ENCODE data around the gene SDK1.

SDK1 gene

DNA sequence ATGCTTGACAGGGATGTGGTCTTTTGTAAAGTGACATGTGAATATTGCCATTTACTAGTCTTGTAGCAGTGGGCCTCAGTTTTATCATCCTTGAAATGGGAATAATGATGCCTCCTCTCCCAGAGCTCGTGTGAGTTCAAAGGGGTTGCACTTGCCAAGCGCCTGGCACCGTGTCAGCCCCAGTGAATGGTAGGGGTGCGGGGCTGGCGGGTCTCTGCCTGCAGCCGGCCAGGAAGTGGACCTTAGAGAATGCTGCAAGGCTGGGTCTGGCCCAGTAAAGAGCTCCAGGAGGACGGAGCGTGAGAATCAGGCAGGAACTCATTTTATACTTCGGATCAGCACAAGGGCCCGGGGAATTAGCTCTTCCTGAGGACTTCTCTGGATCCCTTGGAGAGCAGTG is 856.6 kb downstream of the SDK1 start:
- TF ChIP-seq, protein P1, sequence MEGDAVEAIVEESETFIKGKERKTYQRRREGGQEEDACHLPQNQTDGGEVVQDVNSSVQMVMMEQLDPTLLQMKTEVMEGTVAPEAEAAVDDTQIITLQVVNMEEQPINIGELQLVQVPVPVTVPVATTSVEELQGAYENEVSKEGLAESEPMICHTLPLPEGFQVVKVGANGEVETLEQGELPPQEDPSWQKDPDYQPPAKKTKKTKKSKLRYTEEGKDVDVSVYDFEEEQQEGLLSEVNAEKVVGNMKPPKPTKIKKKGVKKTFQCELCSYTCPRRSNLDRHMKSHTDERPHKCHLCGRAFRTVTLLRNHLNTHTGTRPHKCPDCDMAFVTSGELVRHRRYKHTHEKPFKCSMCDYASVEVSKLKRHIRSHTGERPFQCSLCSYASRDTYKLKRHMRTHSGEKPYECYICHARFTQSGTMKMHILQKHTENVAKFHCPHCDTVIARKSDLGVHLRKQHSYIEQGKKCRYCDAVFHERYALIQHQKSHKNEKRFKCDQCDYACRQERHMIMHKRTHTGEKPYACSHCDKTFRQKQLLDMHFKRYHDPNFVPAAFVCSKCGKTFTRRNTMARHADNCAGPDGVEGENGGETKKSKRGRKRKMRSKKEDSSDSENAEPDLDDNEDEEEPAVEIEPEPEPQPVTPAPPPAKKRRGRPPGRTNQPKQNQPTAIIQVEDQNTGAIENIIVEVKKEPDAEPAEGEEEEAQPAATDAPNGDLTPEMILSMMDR (conservative IDR thresholded peaks at IDR 0.05; ENCODE audit: low read depth): no peak
- DNase-seq (ENCODE audit: low spot score): no peak
- no peak overlapping the region for H3K27ac ChIP-seq
- ChIA-PET POLR2A (ENCODE audit: low non-redundant PET) (no interaction called here), CTCF (no interaction called here)

DNA sequence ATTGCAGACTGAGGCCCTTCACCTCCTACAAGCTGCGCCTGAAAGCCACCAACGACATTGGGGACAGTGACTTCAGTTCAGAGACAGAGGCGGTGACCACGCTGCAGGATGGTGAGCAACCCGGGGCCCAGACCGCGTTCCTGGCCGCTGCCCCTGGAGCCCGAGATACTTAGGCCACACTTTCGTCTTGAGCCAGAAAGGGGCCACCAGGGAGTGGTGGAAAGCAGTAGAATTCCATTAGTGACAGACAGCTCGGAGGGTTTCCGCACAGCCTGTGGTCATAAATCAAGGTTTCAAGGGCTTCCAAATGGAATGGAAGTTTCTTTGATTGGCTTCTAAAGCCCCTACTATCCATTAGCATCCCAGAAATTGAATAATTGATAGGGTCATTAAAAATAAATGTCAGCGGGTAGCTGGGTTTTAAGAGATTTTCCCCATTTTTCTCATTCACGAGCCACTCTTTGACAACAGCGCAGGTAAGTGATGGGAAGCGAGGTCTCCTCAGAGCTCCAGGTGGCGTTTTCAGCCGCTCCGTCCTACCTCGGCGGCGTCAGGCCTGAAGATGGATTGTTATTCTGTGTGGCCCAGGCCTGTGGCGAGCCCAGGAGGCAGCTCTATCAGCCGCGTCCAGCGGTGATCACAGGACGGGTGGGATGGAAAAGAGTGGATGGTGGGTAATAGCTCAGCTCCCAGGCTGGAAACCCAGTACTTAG is 857.5 kb downstream of the SDK1 start:
- no peak for DNase-seq (ENCODE audit: low spot score)
- TF ChIP-seq, protein P1 (conservative IDR thresholded peaks at IDR 0.05; ENCODE audit: low read depth): no peak
- CTCF ChIA-PET: interaction anchor here (0.5 to 0.9 kb wide), 3 partner anchors 32 to 211 kb away, joined by 3 to 5 read pairs (median 3); no protein-coding TSS in a partner anchor
- POLR2A ChIA-PET (ENCODE audit: low non-redundant PET): no interaction called here
- peak overlapping the region; percentile 65; the same call in 1 of the 2 replicates for H3K27ac ChIP-seq

DNA sequence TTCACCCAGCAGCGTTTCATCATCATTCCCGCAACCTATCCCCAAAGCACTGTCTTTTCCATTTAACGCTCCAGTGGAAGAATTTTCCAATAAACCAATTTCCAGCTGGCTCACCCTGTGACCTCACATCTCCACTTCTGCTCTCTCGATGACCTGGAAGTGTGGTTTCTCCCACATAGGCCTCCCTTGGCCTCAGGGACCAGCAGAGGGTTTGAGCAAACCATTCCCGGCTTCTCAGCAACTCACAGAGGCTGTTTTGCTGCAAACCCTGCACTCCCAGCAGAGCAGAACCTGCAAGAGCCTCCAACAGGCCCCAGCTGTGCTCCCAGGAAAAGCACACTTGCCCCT is 858.1 kb downstream of the SDK1 start:
- CTCF ChIA-PET: interaction anchor here (0.5 to 0.9 kb wide), 4 partner anchors 32 to 512 kb away, joined by 3 to 5 read pairs (median 4); no protein-coding TSS in a partner anchor
- POLR2A ChIA-PET (ENCODE audit: low non-redundant PET): no interaction called here
- peak overlapping the region; percentile 65 for H3K27ac ChIP-seq
- TF ChIP-seq, protein P1 (conservative IDR thresholded peaks at IDR 0.05; ENCODE audit: low read depth): no peak
- DNase-seq (ENCODE audit: low spot score): no peak

DNA sequence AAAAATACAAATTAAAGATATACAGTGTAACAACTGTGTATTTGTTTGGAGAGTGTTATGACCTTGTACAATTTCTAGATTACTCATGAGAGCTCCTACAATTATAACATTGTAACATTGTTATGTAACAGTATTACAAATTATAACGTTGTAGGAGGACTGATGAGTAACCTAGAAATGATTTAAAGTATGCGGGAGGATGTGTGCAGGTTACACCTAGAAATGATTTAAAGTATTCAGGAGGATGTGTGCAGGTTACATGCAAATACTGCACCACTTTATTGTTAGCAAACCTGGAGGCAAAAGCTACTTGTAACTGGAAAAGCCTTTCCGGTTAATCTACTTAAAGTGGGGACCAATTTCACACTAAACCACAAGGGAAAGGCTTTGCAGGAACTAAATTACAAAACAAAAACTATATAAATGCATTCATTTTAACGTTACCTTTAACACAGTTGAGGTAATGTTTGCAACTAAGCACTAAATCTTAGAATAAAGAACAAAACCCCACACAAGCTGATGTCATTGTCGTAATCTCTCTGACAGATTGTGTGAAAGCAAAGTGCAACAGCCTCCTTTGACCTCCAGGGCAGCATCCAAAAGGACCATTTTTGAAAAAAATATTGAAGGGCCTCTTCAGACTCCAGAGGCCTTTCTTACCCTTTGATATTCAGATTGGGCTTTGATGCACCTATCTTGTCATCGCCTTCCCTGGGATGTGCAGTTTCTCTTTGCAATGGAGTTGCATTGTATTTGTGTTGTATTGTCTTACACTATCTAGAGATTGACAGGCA is 858.9 kb downstream of the SDK1 start:
- peak; percentile 82 for DNase-seq (ENCODE audit: low spot score)
- ChIA-PET CTCF (interaction anchor here (0.6 to 0.9 kb wide), 2 partner anchors 121 to 511 kb away, joined by 5 read pairs; no protein-coding TSS in a partner anchor), POLR2A (ENCODE audit: low non-redundant PET) (no interaction called here)
- TF ChIP-seq, protein P1 (conservative IDR thresholded peaks at IDR 0.05; ENCODE audit: low read depth): no peak
- peak overlapping the region; percentile 65 for H3K27ac ChIP-seq

DNA sequence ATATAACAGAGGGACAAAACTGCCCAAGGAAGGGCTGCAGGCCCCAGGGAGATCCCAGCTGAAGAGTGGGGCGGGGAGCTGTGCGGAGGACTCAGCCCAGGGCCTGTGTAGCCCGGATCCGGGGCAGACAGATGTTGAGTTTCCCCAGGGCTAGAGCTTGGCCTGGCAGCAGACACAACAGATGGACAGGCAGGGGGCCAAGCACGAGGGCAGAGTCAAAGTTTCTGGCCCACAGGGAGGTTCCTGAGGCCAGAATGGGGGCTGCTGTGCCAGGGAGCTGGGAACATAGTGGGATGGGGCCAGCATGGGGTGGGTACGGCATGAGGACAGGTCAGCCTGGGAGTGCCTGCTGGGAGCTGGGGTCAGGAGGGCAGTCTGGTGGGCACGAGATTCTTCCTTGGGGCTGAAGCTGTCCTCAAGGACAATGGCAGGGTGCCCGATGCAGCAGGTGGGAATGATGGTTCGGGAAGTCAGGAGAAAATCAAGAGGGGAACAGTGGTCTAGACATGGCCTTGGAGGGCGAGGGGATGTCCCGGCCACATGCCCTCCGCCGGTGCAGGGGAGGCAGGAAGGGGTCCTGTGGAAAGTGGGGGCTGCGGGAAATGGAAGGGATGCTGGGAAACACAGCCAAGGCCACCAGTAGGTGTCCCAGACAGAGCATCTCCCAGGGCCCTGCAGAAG is 862.0 kb downstream of the SDK1 start:
- H3K27ac ChIP-seq: no peak overlapping the region
- POLR2A ChIA-PET (ENCODE audit: low non-redundant PET): no interaction called here
- no peak for DNase-seq (ENCODE audit: low spot score)
- CTCF ChIA-PET: interaction anchor here (0.6 kb wide), 1 partner anchor 24 kb away, joined by 3 read pairs; no protein-coding TSS in a partner anchor
- TF ChIP-seq, protein P1 (conservative IDR thresholded peaks at IDR 0.05; ENCODE audit: low read depth): no peak

DNA sequence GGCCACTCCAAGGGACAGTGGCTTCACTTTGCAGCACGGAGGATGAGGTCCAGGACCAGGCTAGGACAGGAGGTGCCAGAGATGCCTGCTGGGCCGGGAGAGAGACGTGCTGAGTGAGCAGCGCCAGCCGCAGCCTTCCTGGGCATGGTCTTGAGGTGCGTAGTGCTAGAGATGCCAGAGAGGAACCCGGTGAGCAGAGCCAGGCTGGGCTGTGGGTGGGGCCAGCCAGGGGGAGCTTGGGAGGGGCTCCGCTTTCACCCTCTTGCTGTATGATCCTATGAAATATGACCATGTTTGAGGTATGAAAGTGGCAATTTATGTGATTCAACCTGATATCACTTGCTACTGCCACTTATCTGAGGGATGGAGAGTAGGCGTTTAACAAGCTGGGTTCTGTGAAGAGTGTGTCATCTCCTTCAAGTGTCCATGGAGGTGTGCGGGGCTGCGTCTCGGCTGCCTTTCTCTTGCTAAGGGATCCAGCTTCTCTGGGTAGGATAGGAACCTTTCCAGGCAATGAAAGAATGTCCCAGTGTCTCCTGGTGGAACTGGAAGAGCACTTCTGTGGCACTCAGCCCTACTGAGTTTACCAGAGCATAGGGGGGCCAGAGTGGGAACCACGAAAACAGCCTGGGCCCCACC is 862.6 kb downstream of the SDK1 start:
- TF ChIP-seq, protein P1 (conservative IDR thresholded peaks at IDR 0.05; ENCODE audit: low read depth): no peak
- ChIA-PET POLR2A (ENCODE audit: low non-redundant PET) (no interaction called here), CTCF (no interaction called here)
- no peak for DNase-seq (ENCODE audit: low spot score)
- no peak overlapping the region for H3K27ac ChIP-seq
